CD4-positive, alpha-beta T cell treated with Interleukin-4 for 1 hour (primary cell): ENCODE measurements around the gene VPS16.
"Not testable (repeated sequence)": the region's sequence is repeated elsewhere in the genome, so short reads cannot be mapped to it uniquely, and the experiment has no call there.

Experiments used
- DNase-seq, 2 donors: peaks; one replicate each; pipeline ENCODE4 v3.0.0-alpha.2; 2020 to 2022

Gene VPS16

DNA sequence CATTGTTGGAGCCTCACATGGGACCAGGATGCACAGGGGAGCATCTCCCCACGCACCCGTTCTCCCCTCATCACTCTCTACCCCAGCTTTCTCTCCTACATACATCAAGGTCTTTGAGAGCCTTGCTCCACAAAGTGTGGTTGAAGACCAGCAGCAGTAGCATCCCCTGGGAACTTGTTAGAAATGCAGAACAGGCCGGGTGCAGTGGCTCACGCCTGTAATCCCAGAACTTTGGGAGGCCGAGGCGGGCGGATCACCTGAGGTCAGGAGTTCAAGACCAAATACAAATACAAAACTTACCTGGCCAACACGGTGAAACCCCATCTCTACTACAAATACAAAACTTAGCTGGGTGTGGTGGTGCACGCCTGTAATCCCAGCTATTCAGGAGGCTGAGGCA is 32.6 kb upstream of the VPS16 start:
- DNase-seq = not testable (repeated sequence)

DNA sequence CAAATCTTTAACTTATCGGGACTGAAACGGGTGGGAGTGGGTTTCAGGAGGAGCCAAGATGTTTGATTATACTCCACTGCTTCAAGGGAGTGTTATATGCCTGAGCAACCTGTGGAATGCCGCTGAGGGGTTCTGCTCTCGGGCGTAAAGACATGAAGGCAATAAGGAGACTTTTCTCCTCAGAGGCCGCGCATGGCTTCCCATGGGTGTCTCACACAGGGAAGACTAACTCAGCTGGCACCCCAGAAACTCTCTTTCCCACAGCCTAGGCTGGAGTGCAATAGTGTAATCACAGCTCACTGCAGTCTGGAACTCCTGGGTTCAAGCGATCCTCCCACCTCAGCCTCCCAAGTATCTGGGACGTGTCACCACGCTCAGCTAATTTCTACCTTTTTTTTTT is 30.9 kb upstream of the VPS16 start:
- no peak for DNase-seq

DNA sequence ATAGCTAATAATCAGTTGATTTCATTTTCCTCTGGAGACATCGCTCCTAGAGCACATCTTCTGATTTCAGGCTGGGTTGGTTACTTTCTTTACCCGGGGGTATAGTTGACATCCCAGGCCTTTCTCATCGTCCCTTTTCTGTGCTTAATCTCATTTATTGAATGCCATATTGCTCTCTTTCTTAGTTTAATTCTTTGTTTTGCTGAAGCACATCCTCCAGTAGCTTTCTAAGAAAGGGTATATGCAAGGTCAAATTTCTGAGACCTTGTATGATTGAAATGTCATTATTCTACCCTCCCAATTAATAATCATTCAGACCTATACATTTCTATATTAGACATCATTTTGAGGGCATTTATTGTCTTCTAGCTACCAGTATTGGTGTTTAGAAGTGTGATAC is 28.4 kb upstream of the VPS16 start:
- DNase-seq = no peak

DNA sequence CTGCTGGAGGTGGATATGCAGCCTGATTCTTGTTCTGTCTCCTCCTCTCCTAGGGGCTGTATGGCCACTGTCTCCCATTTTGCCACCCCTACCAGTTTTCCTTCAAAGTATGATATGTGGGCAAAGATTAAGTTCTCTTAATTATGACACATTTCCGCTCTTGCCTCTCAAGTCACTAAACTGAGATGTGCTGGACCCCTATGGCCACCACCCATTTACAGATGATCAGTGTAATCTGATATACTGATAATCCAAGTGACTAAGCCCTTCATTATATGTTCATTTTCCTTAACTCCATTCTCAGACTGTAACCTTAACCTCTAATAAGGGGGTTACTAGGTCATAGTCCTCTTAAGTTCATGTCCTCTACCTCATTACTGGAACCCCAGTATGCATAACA is 26.5 kb upstream of the VPS16 start:
- DNase-seq = no peak

DNA sequence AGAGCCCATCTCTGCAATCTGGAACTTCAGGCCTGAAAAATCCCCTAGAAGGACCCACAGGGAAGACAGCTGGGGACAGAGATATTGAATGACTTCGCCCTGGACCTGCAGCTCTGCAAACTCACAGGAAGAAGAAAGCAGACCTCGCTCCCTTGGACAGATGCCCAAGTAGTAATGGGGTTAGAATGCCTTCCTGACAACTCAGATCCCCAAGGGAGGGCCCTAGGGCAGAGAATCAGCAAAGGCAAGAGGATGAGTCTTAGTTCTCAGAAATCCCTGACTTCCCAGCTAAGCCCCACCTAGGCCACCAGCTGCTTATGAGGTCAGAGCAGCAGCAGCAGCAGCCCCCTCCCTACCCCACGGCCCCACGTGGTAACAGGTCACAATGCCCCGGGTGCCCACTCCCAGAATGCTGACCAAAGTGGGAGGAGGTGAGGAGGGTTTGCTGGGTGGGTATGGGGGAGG is 25.9 kb upstream of the VPS16 start, which contains the start of gene C20orf141:
Gene C20orf141, plus strand, starts transcription at position 401 of the 465 bp plus-strand sequence. CDS start 198 bp downstream, outside the sequence.
- DNase-seq = no peak

DNA sequence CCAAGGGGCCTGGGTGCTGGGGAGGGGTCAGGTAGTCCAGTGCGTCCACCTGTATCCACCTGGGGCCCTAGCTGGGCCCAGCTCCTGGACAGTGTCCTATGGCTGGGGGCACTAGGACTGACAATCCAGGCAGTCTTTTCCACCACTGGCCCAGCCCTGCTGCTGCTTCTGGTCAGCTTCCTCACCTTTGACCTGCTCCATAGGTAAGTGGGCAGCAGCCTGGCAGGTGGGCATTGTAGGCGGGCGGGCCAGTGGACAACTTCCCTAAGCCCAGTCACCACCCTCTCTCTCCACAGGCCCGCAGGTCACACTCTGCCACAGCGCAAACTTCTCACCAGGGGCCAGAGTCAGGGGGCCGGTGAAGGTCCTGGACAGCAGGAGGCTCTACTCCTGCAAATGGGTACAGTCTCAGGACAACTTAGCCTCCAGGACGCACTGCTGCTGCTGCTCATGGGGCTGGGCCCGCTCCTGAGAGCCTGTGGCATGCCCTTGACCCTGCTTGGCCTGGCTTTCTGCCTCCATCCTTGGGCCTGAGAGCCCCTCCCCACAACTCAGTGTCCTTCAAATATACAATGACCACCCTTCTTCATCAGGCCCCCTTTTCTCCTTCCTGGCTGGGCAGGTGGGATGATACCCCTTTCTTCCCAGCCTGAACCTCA is 25.2 kb upstream of the VPS16 start:
- DNase-seq = no peak

DNA sequence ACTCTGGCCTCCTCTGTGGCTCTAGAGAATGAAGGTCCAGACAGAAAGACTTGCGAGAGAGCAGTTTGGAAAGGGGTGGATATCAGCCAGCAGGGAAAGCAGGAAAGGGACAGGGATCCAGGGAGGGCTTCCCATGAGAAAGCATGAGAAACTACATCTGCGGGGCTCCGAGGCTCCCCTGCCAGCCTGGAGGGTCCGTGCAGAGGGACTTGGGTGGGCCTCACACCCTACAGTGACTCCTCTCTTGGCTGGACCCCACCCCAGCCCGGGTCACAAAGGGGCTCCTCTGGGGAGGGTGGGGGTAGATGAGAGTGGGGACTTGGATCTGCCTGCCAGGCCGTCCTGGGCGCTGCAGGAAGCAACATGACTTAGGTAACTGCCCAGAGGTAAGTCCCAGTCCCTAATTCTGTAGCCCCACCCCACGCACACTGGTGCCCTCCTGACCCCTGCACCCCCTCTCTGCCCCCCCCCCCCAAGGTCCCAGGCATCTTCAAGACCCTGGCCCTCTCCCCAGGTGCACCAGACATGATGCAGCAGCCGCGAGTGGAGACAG is 24.4 kb upstream of the VPS16 start, which contains the start of gene TMEM239:
Gene TMEM239, plus strand, starts transcription at position 335 of the 553 bp plus-strand sequence. Its CDS starts 191 bp downstream, at position 526.
- DNase-seq = no peak

DNA sequence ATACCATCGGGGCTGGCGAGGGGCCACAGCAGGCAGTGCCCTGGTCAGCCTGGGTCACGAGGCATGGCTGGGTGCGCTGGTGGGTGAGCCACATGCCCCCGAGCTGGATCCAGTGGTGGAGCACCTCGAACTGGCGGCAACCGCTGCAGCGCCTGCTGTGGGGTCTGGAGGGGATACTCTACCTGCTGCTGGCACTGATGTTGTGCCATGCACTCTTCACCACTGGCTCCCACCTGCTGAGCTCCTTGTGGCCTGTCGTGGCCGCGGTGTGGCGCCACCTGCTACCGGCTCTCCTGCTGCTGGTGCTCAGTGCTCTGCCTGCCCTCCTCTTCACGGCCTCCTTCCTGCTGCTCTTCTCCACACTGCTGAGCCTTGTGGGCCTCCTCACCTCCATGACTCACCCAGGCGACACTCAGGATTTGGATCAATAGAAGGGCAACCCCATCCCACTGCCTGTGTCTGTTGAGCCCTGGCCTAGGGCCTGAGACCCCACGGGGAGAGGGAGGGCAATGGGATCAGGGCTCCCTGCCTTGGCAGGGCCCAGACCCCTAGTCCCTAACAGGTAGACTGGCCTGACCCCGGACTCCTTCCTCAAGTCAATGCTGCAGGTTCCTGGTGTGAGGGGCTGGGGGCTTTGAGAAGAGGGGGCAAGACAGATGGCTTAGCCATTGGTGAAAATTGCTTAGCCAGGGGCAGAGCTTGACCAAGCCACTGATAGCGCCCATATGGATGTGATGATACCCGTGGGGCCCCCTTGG is 23.8 kb upstream of the VPS16 start:
- no peak for DNase-seq

DNA sequence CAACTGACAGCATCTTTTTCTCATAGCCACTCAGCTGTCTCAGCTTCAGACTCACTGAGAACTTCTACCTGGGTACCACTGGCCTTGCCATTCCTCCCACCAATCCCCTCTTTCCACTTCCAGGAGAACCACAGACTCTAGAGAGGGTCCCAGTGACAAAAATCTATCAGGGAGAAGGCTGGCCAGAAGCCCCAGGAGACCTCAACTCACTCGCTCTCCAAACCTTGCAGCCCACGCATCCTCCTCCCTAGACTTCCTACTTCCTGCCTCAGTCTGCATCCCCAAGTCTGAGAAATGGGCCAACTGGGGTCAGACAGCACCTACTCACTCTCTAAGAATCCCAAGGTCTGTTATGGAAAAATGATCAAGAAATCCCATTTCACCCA is 23.2 kb upstream of the VPS16 start:
- no peak for DNase-seq

DNA sequence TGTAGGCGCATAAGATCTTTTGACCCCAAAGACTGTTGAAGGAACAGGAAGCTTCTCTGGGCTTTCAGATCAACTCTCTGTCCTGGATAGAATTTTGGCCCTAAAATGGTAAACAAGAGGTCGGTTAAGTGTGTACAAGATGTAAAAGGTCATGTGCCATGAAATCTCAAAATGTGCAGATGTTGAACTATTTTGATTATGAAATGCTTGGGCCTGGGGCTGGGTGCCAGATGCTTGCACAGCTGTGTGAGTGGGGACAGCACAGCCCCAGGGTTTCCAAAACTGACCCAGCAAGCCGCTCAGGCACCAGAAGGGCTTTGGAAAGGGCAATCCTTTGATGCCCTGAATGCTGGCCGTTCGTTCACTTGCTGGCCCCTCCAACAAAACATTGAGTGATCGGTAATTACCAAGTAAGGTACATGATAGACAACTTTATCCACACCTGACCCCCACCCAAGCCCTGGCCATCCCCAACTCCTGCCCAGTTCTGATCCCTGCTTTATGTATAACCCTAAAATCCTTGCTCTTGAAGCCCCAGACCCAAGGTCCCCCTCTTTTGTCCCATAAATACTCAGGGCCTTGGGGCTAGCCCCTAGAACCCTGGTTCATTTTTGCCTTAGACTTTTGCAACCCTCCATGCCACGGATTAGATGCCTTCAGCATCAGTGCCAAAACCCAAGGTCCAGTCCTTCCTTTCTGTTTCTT is 22.5 kb upstream of the VPS16 start:
- DNase-seq = no peak

DNA sequence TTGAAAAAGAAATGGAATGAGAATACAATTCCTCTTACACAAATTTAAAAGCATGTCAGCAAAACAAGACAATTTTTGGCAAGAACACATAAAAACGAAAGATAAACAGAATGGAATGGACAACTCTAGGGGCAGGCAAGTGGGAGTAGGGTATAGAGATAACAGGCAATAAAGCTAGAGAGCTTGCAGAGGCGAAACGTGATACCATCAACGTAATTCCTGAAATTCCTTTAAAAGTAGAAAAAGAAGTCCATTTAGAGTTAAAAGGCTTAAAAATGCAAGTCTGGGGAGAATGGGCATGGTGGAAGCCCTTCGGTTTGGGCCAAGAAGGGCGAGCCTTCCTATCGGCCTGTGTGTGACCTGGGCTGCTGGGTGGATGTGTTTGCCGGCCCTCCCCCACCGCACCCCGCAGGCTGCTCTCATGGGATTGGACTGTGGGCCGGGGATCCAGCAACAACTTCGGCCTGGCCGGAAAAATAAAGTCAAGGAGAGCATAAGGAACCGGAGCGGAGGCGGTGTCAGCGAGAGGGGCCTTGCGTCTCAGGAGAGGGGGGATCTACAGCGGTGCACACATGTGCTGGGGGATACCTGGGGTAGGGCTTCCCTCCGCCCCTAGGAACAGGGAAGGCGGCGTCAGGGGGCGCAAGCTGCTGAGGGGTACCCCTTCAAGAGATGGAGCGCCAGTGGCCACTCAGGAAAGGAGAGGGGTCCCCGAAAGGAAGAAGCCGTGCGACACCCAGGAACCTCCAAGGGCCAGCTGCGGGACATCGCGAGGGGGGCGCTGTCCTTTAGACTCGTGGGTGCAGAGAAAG is 20.3 kb upstream of the VPS16 start:
- no peak for DNase-seq

DNA sequence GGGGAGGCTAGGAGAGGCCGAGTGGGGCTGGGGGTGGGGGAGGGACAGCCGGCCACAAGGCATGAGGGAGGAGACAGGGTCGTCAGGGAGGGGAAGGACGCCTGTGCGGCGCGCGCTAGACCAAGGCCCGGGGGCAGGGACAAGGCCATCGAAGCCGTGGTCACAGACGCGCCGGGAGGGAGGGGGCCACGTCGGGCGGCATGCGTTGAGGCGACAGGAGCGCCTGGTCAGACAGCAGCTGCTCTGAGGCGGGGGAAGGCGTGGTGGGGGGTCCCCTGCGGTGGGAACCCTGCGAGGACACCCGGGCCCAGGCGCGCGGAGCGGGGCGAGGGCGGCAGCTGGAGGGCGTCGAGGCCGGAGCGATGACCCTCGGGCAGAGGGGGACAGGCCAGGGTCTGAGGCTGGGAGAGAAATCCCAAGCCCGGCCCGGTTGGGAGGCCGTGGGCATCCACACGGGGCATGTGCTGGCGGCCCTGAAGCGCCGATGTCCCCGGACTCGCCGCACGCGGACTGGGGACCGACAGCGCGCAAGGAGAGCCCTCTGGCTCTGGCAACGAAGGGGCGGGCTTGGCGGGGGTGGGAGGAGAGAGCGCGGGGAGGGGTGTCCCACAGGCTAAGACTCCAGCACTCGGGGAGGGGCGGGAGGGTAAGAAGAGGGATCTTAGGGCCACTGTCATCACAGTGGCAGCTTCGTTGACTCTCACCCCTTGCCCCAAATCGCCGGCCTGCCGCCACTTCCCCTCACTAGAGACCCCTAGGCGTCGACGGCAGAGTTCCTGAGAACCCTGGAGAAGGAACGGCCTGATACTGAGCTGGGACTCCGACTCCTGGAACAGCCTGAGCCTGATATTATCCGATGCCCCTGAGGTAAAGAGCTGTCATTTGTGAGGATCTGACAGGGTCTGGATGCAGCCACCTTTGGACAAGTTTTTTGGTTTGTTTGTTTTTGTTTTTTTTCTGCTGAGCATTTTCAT is 19.4 kb upstream of the VPS16 start:
- DNase-seq = no peak

DNA sequence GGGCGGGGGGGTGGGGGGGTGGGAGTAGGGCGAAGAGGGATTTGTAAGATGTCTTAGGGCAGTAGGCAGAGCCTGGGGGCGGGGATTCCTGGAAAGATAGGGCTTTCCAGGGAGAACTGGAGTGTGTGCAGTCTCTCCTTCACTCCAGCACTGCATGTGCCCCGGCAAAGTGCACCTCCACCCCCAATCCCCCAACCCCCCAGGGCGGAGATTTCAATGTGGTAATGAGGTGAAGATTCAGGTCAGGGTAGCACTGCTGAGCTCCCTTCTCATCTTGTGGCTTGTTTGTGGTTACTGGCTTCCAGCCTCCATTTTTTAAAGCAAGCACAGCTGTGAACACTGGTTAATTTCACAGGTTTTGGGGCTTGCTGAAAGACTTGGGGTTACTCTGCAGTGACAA is 18.5 kb upstream of the VPS16 start:
- DNase-seq = peak; percentile 44 to 61

DNA sequence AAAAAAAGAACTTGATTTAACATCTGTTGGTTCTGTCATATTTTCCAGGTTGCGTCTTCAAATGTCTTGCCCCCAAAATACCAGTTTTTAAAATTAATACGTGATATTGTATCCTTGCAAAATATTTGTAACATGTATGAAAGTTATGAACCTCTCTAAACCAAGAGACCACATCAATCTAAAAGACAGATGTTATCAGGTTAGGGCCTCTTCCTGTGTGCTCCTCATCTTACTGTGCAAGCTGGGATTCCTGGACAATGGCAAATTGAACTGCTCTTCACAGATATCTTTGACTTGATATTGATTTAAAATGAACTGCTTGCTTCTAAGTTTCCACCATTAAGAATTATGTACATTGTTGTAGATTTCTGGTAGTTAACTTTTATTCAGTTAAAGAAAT is 14.8 kb upstream of the VPS16 start:
- DNase-seq = peak in 1 of 2 donors; percentile 20

DNA sequence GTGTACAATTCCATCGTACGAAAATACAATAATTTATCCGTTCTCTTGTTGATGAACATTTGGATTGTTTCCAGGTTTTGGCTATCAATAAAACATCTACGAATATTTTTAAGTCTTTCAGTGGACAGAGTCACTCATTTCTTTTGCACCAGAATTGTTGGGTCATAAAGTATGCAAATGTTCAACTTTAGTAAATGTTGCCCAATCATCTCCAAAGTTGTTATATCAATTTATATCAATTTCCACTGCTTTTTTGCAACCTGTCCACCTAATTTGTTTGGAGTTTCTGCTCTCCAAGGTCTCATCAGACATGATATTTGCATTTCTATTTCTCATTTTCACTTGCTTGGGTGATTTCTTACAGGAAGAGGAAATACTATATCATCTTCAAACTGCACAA is 13.9 kb upstream of the VPS16 start:
- DNase-seq = no peak

DNA sequence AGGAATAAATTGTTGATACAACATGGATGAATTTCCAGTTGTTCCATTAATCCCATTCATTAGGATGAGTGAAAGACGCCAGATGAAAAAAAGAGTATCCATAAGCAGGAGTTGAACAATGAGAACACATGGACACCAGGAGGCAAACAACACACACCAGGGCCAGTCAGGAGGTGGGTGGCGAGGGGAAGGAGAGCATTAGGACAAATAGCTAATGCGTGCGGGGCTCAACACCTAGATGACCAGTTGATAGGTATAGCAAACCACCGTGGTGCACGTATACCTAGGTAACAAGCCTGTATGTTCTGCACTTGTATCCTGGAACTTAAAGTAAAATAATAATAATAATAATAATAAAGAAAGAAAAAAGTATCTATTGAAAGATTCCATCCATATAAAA is 11.2 kb upstream of the VPS16 start:
- DNase-seq = no peak

DNA sequence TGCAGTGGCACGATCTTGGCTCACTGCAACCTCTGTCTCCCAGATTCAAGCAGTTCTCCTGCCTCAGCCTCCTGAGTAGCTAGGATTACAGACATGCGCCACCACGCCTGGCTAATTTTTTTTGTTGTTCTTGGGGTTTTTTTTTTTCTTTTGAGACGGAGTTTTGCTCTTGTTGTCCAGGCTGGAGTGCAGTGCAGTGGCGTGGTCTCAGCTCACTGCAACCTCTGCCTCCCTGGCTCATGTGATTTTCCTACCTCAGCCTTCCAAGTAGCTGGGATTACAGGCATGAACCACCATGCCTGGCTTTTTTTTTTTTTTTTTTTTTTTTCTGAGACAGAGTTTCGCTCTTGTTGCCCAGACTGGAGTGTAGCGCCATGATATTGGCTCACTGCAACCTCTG is 9.3 kb upstream of the VPS16 start:
- DNase-seq = not testable (repeated sequence)

DNA sequence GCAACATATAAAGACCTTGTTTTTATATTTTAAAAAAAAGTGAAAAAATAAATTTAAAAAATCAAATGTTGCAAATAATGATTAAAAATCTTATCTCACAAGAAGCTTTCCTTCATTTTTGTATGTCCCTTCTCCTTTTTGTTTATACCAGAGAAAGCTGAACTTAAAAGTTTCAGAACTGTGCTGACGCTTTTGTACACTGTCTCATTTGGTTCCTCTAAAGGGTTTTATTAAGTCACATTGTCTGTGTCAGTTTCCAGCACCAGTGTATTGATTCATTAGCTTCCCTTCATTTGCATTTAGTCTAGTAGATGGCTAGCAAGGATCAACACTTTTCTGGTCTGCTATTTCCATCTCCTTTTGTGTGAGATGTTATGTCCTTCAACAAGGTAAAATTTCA is 6.8 kb upstream of the VPS16 start:
- DNase-seq = no peak

DNA sequence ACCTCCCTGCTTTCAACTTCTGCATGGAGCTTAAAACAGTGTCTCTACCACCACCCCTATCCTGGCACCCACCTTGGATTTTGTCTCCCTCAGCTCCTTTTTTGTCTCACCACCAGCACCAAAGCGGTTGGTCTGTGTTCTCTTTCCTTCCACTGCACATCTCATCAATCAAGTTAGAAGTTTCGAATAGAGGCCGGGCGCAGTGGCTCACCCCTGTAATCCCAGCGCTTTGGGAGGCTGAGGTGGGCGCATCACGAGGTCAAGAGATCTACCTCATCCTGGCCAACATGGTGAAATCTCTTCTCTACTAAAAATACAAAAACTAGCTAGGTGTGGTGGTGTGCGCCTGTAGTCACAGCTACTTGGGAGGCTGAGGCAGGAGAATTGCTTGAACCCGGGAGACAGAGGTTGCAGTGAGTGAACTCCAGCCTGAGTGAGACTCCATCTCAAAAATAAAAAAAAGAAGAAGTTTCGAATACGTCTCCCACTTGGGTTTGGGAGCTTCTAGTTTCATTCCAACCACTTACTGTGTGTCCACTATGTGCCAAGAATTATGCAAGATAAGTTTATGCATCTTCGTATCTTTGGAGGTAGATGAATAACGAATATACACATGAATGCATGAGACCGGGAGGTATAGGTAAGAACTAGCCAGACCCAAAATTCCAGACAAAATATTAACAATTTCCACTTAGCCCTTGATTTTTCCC is 6.0 kb upstream of the VPS16 start:
- DNase-seq = no peak

DNA sequence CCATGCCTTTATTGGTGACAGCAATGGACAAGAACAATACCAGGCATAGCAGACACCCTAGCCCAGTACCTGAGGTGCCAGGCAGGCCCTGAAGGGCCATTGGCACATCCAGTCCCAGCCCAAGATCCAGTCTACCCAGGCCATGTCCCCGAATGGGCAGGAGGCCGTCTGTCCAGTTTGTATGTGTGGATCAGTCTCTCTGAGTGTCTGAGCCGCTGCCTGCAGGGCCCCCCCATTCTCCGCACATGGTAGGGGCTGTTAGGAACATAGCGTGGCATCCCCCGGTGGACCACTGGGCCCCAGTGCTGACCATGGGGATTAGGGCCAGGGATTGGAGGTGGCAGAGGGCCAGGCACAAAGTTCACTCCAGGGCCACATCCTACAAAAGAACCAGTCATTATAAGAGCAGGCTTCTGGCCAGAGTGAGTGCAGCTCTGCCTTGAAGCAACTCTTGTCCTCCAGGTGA is 5.2 kb upstream of the VPS16 start:
- no peak for DNase-seq
